Measurements from ENCODE around the gene HIRA. TPM values are rescaled to one million over a fixed set of nuclear protein-coding genes. Genes with fewer than 3 reads are reported as not detected.

Gene HIRA
- total and polyA plus RNA-seq, 9 of the 15 experiments (the other 6 are each of a cell fraction or from before 2014, with no cell fraction given) = 0.96 to 132 (median 58.4) TPM

DNA sequence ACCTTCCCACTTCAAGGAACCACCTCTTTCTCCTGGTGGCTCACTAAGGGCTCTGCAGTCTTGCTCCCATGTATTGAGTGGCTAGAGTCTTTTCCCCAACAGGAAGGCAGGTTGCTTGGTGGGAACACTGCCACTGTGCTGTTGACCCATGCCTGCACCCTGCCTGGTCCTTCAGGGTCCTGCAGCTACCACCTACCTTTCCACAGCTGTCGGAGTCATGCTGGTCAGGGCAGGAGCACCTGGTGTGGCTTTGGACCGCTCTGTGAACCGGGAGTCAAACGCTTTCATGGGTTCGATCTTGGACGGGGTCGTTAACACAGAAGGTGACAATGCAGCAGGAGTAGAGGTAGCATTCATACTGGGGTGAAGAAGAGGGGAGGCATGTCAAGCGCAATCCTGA lies 56.1 kb downstream of the HIRA start (continued):
- TF ChIP-seq MYBL2 (IDR thresholded peaks at IDR 0.05; ENCODE audit: low read depth) (no peak), MYBL2 (CRISPR knock-in tag; IDR thresholded peaks at IDR 0.05; ENCODE audit: borderline replicate concordance) (0 out of 2 replicates have a peak, but pooled peaks have one; percentile 28), CTCF (IDR thresholded peaks at IDR 0.05 in 2 of 3, conservative IDR thresholded peaks at IDR 0.05 in 1 of 3; ENCODE audit: insufficient read depth in 2 of 3, low read depth in 1 of 3, low read length in 3 of 3) (peak in 1 of 3 experiments; percentile 9; a peak in 1 of 6 replicates), WHSC1 (IDR thresholded peaks at IDR 0.05; ENCODE audit: low read length) (peak; percentile 92), RCOR1 (IDR thresholded peaks at IDR 0.05; ENCODE audit: borderline replicate concordance in 1 of 2, low read depth in 2 of 2, low read length in 2 of 2) (no peak), SMC3 (conservative IDR thresholded peaks at IDR 0.05; ENCODE audit: insufficient read depth, low read depth, low read length) (0 out of 2 replicates have a peak, but pooled peaks have one; percentile 19), RBM39 (optimal IDR thresholded peaks at IDR 0.05; ENCODE audit: low read depth, low read length) (peak; percentile 72), RFX1 (IDR thresholded peaks at IDR 0.05) (no peak), YY1 (IDR thresholded peaks at IDR 0.05; ENCODE audit: borderline replicate concordance in 1 of 3, control insufficient read depth in 1 of 3, extremely low read depth in 1 of 3, insufficient read depth in 3 of 3, insufficient read length in 1 of 3, insufficient replicate concordance in 2 of 3, low read depth in 1 of 3, low read length in 2 of 3) (no peak)
